Erythroblast (primary cell): ENCODE data around the gene ROPN1L.
"Not testable (repeated sequence)": the region's sequence is repeated elsewhere in the genome, so short reads cannot be mapped to it uniquely, and the experiment has no call there.

Experiments
- DNase-seq, 2 experiments: peaks; one replicate each; lab custom pipeline; 2025; lab: John Stamatoyannopoulos, UW
- GATA1 ChIP-seq: IDR thresholded peaks from 2 replicates; pipeline ENCODE4 v1.6.1; 2011; ENCODE audit warnings: low read depth, mild to moderate bottlenecking, control low read depth, low read length, moderate library complexity
- POLR2A ChIP-seq: IDR thresholded peaks from 2 replicates; pipeline ENCODE4 v1.6.1; 2011; ENCODE audit warnings: mild to moderate bottlenecking, low read length

Gene ROPN1L

GRCh38 chr5:10484774-10485141 lies 43.1 kb downstream of the ROPN1L start:
- DNase-seq: no peak
- TF ChIP-seq GATA1: no peak
- TF ChIP-seq POLR2A: no peak

- peak; percentile 73 to 74 for DNase-seq
- TF ChIP-seq GATA1 (no peak), POLR2A (no peak)
These were observed 43.6 kb downstream of the ROPN1L start for GRCh38 chr5:10485142-10485795.

GRCh38 chr5:10485897-10486296 lies 44.2 kb downstream of the ROPN1L start:
- TF ChIP-seq POLR2A: no peak
- TF ChIP-seq GATA1: no peak
- DNase-seq: no peak

DNA sequence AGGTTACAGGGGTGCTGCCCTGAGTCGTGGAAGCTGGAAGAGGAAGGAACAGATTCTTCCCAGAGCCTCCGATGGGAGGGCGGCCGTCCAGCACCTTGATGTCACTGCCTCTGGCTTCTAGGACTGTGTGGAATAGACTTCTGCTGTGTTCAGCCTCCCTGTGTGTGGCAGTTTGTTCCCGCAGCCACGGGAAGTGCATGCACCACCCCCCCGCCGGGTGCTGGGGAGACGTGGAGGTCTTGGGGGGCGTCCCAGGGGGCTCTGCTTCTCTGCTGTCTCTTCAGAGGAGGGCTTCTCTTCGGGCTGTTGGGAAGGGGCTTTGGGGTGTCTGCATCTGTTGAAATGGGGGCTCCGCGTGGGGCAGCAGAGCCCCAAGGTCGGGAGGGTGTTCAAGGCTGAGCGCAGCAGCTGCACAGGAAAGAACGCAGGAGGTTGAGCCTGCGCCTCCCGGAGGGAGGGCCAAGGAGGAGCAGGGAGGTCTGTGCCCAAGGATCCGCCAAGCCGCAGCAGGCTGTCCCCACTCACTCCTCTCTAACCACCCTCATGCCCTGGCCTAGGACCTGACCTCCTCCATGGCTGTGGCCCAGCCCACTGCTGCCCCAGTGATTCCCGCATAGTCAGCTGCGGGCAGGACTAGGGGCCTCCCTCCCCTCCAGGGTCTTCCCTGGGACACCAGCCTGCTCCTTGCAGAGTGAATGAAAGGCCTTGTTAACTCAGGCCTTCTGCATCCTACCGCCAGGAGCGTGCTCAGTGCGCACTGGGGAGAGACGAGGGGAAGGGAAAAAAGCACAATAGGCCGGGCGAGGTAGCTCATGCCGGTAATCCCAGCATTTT lies 45.0 kb downstream of the ROPN1L start:
- no peak for DNase-seq
- TF ChIP-seq POLR2A: no peak

- TF ChIP-seq POLR2A (no peak), GATA1 (no peak)
- DNase-seq: no peak
These were observed 46.5 kb downstream of the ROPN1L start for GRCh38 chr5:10488144-10488543.

- DNase-seq: no peak
- TF ChIP-seq POLR2A (no peak), GATA1 (no peak)
These were observed 48.2 kb downstream of the ROPN1L start for GRCh38 chr5:10489810-10490426.

DNA sequence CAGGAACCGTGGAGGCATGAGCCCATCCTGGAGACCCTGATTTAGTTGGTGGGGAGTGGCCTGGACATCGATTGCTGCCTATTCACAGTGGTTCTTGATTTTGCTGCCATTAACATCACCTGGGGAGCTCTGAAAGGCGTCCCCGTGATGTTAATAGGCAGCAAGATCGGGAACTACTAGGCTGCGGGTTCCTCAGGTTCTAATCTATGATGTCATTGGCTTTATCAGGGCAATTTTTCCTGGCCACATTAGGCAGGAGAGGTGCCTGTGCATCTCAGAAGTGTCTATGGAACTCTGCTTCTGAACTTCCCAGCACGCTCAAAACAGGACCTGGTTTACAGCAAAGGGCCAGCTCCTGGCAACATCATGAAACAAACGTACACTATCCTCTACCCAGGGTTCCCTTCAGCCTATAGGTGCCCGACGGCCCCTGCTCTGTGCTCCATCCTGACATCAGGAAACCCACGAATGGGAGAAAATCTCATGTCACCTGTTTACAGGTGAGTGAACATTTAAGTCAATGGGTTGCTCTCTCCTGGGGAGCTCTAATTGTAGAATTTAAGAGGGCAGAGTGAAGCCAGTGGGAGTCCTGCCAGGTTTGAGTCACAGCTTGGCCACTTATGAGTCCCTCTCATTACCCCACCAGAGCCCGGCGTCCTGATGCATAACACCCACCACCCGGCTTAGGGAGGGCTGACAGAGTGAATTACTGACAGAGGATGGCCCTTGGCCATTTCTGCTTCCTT lies 49.4 kb downstream of the ROPN1L start:
- no peak for DNase-seq
- TF ChIP-seq POLR2A (no peak), GATA1 (no peak)

- DNase-seq: no peak
- TF ChIP-seq POLR2A: no peak
- no peak for TF ChIP-seq GATA1
These were observed 50.0 kb downstream of the ROPN1L start for GRCh38 chr5:10491673-10492026.

DNA sequence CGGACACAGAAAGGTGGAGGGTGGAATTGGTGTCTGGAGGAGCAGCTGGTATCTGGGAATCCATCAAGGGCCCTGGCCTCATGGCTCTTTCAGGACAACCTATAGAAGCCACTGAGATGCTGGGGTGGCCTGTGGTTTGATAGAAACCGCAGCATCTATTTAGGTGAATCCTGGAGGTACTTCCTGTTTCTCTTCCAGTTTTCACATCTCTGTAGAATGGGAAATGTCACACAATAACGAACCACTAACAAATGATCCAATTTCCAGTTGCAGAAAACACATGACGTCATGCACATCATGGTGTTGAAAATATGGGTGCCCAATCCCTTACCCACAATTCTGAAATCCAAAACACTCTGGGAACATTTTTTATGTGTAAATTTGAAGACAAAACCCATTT lies 52.2 kb downstream of the ROPN1L start:
- DNase-seq: no peak

DNA sequence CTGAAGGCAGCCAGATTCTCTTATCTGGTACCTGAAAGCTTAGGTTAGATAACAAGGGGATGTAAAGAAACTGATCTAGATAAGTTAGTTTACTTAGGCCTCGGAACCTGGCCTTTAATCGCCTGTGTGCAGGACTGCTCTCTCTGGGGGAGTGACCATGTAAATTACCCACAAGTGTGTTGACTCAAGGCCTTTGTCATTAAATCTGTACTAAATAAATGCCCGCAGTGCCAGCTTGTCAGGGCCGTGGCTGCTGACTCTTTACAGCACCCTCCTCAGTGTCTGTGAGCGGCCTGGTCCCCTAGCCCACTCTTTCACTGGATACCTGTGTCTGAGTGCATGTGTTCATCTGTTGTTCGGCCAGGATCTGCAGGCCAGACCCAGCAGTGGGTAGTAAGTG lies 52.8 kb downstream of the ROPN1L start:
- not testable (repeated sequence) for DNase-seq

More for the DNA sequence above, 52.2 kb downstream of the ROPN1L start:
- TF ChIP-seq GATA1 (no peak), POLR2A (no peak)

DNA sequence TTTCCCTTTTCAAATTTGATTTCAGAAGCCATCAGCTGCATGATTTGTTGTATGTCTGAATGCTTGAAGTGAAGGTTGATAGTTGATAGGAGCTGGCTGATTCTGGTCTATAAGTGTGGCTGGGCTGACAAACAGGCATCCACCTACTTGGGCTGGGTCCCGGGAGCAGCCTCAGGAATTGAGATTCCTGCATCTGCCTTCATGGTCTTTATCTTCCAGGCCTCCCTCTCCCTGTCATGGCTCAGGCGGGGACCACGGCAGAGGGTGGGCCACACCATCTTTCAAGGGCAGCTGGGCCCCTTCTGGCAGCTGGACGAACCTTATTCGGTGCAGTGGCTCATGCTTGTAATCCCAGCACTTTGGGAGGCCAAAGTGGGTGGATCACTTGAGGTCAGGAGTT lies 55.9 kb downstream of the ROPN1L start:
- TF ChIP-seq POLR2A (no peak), GATA1 (no peak)
- DNase-seq: no peak

- no peak for DNase-seq
- no peak for TF ChIP-seq POLR2A
- TF ChIP-seq GATA1: no peak
These were observed 56.7 kb downstream of the ROPN1L start for GRCh38 chr5:10498350-10498749.

- TF ChIP-seq POLR2A (no peak), GATA1 (no peak)
- DNase-seq: no peak
These were observed 57.4 kb downstream of the ROPN1L start for GRCh38 chr5:10499066-10499465.

DNA sequence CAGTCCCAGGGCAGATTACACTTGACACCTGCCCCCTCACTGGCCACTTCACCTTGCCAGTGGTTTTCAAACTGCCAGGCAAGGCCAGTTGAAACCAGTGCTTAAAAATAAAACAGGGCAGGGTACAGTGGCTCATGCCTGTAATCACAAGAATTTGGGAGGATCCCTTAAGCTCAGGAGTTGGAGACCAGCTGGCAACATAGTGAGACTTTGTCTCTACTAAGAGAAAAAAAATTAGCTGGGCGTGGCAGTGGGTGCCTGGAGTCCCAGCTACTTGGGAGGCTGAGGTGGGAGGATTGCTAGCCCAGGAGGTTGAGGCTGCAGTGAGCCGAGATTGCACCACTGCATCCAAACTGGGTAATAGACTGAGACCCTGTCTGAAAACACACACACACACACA lies 58.1 kb downstream of the ROPN1L start:
- DNase-seq: no peak
- TF ChIP-seq GATA1 (no peak), POLR2A (no peak)
